Measurements from ENCODE around the gene DRC7.

- TF ChIP-seq EP300 (conservative IDR thresholded peaks at IDR 0.05; ENCODE audit: poor library complexity, severe bottlenecking) (no peak), CTCF (IDR thresholded peaks at IDR 0.05; ENCODE audit: poor library complexity, severe bottlenecking) (no peak)
Observed at GRCh38 chr16:57703416-57704010, 8.9 kb downstream of the DRC7 start.

Measured in neural cell (in vitro differentiated cells).